Motor neuron (in vitro differentiated cells): ENCODE results near the gene ZNF212. TPM values are rescaled to one million over a fixed set of nuclear protein-coding genes. Genes with fewer than 3 reads are reported as not detected.
A peak's percentile ranks its signal among the peaks of the same experiment; 100 is the strongest.

Experiments used
- ATAC-seq, 8 experiments: fragments of 200-7000 bp; cut with Tn5 transposase; replicated peaks in 6 of 8; 2 replicates each; pipeline ENCODE4 v1.8.0; 2021; ENCODE audit warnings: mild to moderate bottlenecking in 8 of 8, moderate library complexity in 8 of 8
- H3K27ac ChIP-seq, 2 donors: fragments of 250-450 bp; sonication (Bioruptor Pico); 2 replicates each; pipeline ENCODE4 v1.9.0; 2021; ENCODE audit warnings: antibody characterized with exemption in 2 of 2, mild to moderate bottlenecking in 2 of 2, moderate library complexity in 1 of 2
- H3K4me1 ChIP-seq, 2 donors: fragments of 250-450 bp; sonication (Bioruptor Pico); replicated peaks in 1 of 2; 2 replicates each; pipeline ENCODE4 v1.6.1; 2021; ENCODE audit warnings: antibody characterized with exemption in 2 of 2, mild to moderate bottlenecking in 2 of 2, moderate library complexity in 1 of 2
- H3K4me3 ChIP-seq, 5 donors: fragments of 250-450 bp; sonication (Bioruptor Pico); 2 replicates each; pipeline ENCODE4 v1.9.0; 2021; ENCODE audit warnings: antibody characterized with exemption in 5 of 5, mild to moderate bottlenecking in 5 of 5, moderate library complexity in 4 of 5
- WGBS, 10 experiments: fragments of 450-650 bp; shearing (Covaris generic); methylation state at CpG; one replicate each; pipeline ENCODE4 v1.0.0; 2022; 5-methylcytosine and 5-hydroxymethylcytosine counted together
- in situ Hi-C, 9 experiments: fragments of 400-800 bp; cut with MboI; loops; one replicate each; pipeline ENCODE4 v1.15.0; 2021; ENCODE audit warnings: low sequenced_read_pairs in 9 of 9, low pct_unique_long_range_greater_than_20kb in 2 of 9; ENCODE audit not compliant: unreplicated experiment in 9 of 9
- total RNA-seq, 8 experiments: library from RNA; unstranded; fragments of 300-600 nt; gene quantifications; 2 replicates each; pipeline versions ENCODE4 v1.2.3 to v1.2.4, GENCODE V29; 2022

ZNF212 gene
- total RNA-seq, 8 experiments from 2014 or later: 3.9 to 10.2 (median 6.5) TPM

- ATAC-seq: peak in 2 of 8 experiments; percentile 4 to 12
- 20 to 85% (median 41%) methylated on average over 1 to 4 of the region's 5 CpGs; no CpG with 5 or more reads in 1 of the 10 experiments for WGBS, 10 experiments
- in situ Hi-C loops: no loop called here
These were observed 57.7 kb downstream of the ZNF212 start for GRCh38 chr7:149297034-149297755.

GRCh38 chr7:149300620-149301285 lies 61.3 kb downstream of the ZNF212 start:
- in situ Hi-C loops: no loop called here
- 21 to 93% (median 77%) methylated on average over 2 to 8 of the region's 8 CpGs; no CpG with 5 or more reads in 1 of the 10 experiments for WGBS, 10 experiments
- no peak overlapping the region for H3K27ac ChIP-seq
- no peak overlapping the region for H3K4me3 ChIP-seq
- ATAC-seq: peak in 3 of 8 experiments; percentile 75 to 92 (median 87)
- no peaks in the 10 kb centered on the region for H3K4me1 ChIP-seq

More at GRCh38 chr7:149297034-149297755, 57.7 kb downstream of the ZNF212 start:
- Histone ChIP-seq H3K4me1 (no peaks in the 10 kb centered on the region), H3K4me3 (no peak overlapping the region), H3K27ac (no peak overlapping the region)

GRCh38 chr7:149302222-149302621 lies 62.8 kb downstream of the ZNF212 start:
- no peak overlapping the region for H3K27ac ChIP-seq
- no peaks in the 10 kb centered on the region for H3K4me1 ChIP-seq
- ATAC-seq: no peak
- in situ Hi-C loops: no loop called here
- no peak overlapping the region for H3K4me3 ChIP-seq
- WGBS, 10 experiments: 42 to 100% (median 85%) methylated on average over 1 to 8 of the region's 12 CpGs; no CpG with 5 or more reads in 2 of the 10 experiments

GRCh38 chr7:149302865-149303264 lies 63.4 kb downstream of the ZNF212 start:
- ATAC-seq: no peak
- H3K4me1 ChIP-seq: no peaks in the 10 kb centered on the region
- WGBS, 10 experiments: 7 to 100% (median 60%) methylated on average over 1 to 2 of the region's 2 CpGs; no CpG with 5 or more reads in 6 of the 10 experiments
- H3K4me3 ChIP-seq: no peak overlapping the region
- no peak overlapping the region for H3K27ac ChIP-seq
- in situ Hi-C loops: no loop called here

GRCh38 chr7:149304006-149304405 lies 64.6 kb downstream of the ZNF212 start:
- 14 to 90% (median 77%) methylated on average over 2 to 5 of the region's 7 CpGs; no CpG with 5 or more reads in 3 of the 10 experiments for WGBS, 10 experiments
- no peak overlapping the region for H3K4me3 ChIP-seq
- no peak for ATAC-seq
- no peak overlapping the region for H3K27ac ChIP-seq
- no peaks in the 10 kb centered on the region for H3K4me1 ChIP-seq
- in situ Hi-C loops: no loop called here

Other genes starting within 250 kb of the ZNF212 start
- gene PDIA4, start 211.1 kb upstream of the ZNF212 start, total RNA-seq: 100 to 1,000 TPM in 5 of 8 experiments, 10 to 100 TPM in 3; 78.7 to 201 (median 109) TPM
- gene ZNF786, start 148.9 kb upstream of the ZNF212 start, total RNA-seq: 10 to 100 TPM in 1 of 8 experiments, 1 to 10 TPM in 7; 2.5 to 15.6 (median 7.1) TPM
- 1 to 10 TPM; 2.5 to 5.1 (median 3.2) TPM for gene ZNF425, start 113.3 kb upstream of the ZNF212 start, total RNA-seq
- gene ZNF398, start 92.2 kb upstream of the ZNF212 start, total RNA-seq: 10 to 100 TPM in 6 of 8 experiments, 1 to 10 TPM in 2; 5.4 to 14.5 (median 10.8) TPM
- gene ZNF282, start 44.1 kb upstream of the ZNF212 start, total RNA-seq: 10 to 100 TPM; 15.1 to 56.2 (median 24.2) TPM
- 10 to 100 TPM in 6 of 8 experiments, 1 to 10 TPM in 2; 9.1 to 24.0 (median 13.5) TPM for gene ZNF783, start 22.5 kb downstream of the ZNF212 start, total RNA-seq
- gene ZNF777, start 221.4 kb downstream of the ZNF212 start, total RNA-seq: 10 to 100 TPM in 5 of 8 experiments, 1 to 10 TPM in 3; 5.5 to 12.9 (median 10.1) TPM